ENCODE results near the gene KIAA1671.
"Not testable (repeated sequence)": the region's sequence is repeated elsewhere in the genome, so short reads cannot be mapped to it uniquely, and the experiment has no call there.

The KIAA1671 gene

DNA sequence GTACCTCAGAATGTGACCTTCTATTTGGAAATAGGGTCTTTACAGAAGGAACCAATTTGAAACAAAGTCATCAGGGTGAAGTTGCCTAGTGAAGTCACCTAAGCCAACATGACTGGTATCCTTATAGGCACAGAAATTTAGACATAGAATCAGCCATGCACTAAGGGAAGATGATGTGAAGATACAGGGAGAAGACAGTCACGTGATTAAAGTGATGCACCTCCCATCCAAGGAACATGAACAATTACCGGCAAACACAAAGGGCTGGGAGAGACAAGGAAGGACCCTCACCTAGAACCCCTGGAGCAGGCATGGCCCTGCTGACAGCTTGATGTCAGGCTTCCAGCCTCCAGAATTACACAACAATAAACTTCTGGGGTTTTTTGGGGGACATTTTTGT is 263.7 kb downstream of the KIAA1671 start:
- DNase-seq (ENCODE audit: low read depth, low spot score) = no peak
- H3K4me3 ChIP-seq (ENCODE audit: low read length) = no peak overlapping the region

GRCh38 chr22:25219211-25219689 is 266.7 kb downstream of the KIAA1671 start, which contains the start of gene CRYBB2:
TSS of gene CRYBB2 (plus strand) at chr22:25219639. CDS start at chr22:25221430, 1,791 bp downstream.
- no peak within 1 kb of the TSS for H3K4me3 ChIP-seq (ENCODE audit: low read length)
- DNase-seq (ENCODE audit: low read depth, low spot score) = no peak

DNA sequence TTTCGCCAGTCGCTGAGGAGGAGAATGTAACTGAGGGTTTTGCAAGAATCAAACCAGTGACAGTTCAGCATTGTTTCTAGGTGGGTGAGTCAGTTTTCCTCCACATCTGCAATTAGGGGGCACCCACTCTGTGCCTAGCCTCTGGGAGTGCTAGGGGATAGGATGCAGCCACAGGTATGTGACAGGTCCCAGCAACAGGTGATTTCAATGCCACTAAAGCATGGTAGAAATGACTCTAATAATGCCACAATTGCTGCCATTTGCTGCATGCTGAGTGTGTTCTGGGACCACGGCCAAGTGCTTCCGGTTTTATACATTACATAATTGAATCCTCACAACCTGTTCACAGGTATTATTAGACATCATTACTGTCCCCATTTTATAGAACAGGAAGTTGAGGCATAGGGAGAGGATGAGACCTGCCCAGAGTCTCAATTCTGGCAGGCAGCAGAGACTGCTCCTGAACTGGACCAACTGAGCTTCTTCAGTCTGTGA is 267.5 kb downstream of the KIAA1671 start:
- DNase-seq (ENCODE audit: low read depth, low spot score) = no peak
- H3K4me3 ChIP-seq (ENCODE audit: low read length) = no peak overlapping the region

GRCh38 chr22:25221790-25222189 is 269.3 kb downstream of the KIAA1671 start:
- no peak for DNase-seq (ENCODE audit: low read depth, low spot score)
- no peak overlapping the region for H3K4me3 ChIP-seq (ENCODE audit: low read length)

- no peak for DNase-seq (ENCODE audit: low read depth, low spot score)
- H3K4me3 ChIP-seq (ENCODE audit: low read length) = no peak overlapping the region
These were observed 270.8 kb downstream of the KIAA1671 start for GRCh38 chr22:25223269-25223850.

GRCh38 chr22:25228822-25229221 is 276.3 kb downstream of the KIAA1671 start:
- DNase-seq (ENCODE audit: low read depth, low spot score) = no peak
- H3K4me3 ChIP-seq (ENCODE audit: low read length) = no peak overlapping the region

- H3K4me3 ChIP-seq (ENCODE audit: low read length); DNase-seq (ENCODE audit: low read depth, low spot score): not testable (repeated sequence)
These were observed 278.2 kb downstream of the KIAA1671 start for GRCh38 chr22:25230760-25231159.

DNA sequence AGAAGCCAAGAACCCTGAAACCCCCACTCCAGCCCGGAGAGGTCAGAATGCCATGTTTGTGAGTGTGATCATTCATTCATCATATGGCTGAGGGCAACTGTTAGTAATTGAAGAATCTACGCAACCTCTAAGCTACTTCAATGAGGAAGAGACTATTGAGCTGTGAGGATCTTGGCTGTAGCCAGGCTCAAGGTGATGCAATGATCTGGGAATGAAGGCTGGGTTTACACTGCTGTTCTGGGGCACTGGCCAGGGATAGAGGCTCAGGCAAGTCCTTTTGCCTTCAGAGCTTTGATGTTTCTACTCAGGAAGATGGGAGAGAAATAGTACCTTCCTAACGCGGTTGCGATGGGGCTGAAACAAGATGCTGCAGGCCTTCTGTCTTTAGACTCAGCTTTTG is 279.8 kb downstream of the KIAA1671 start:
- DNase-seq (ENCODE audit: low read depth, low spot score) = no peak
- H3K4me3 ChIP-seq (ENCODE audit: low read length) = no peak overlapping the region

GRCh38 chr22:25233706-25234105 is 281.2 kb downstream of the KIAA1671 start:
- H3K4me3 ChIP-seq (ENCODE audit: low read length); DNase-seq (ENCODE audit: low read depth, low spot score): not testable (repeated sequence)

- peak; percentile 69 for DNase-seq (ENCODE audit: low read depth, low spot score)
- no peak overlapping the region for H3K4me3 ChIP-seq (ENCODE audit: low read length)
These were observed 283.2 kb downstream of the KIAA1671 start for GRCh38 chr22:25235547-25236290.

GRCh38 chr22:25236417-25236816 is 283.9 kb downstream of the KIAA1671 start:
- H3K4me3 ChIP-seq (ENCODE audit: low read length) = no peak overlapping the region
- DNase-seq (ENCODE audit: low read depth, low spot score) = no peak

DNA sequence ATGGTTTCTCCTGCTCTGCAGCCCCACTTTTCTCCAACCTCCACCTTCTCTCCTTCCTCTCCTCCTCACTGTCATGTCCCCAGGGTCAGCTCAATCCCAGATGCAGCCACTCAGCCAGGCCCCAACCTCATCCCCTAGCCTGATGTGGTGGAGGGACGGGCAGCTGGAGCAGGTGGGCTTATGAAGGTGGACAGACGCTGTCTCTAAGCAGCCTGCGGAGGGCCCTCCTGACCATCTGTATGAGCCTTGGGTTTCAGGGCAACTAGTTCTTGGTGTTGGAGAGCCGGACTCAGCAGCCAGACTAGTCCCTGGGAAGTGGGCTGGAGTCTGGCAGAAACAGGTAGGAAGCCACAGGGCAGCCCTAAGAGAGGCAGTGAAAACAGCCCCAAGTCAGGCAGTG is 285.0 kb downstream of the KIAA1671 start:
- H3K4me3 ChIP-seq (ENCODE audit: low read length) = no peak overlapping the region
- DNase-seq (ENCODE audit: low read depth, low spot score) = no peak

DNA sequence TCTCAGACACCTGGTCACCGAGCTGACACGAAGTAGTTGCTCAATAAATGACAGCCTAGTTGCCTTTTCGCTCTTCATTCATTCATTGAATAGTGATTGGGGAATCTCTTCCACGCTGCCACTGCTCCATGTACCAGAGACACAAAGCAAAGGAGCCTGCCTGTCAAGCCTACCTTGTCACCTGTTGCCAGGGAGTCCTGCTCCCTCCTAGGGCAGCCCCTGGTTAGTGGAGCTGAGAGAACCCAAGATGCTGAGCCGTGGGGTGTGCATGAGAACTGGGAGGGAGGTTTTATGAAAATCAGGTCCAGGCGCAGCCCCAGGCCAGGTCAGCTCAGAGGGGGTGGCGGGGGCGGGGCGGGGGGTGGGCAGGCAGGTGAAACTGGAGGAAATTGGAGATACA is 285.5 kb downstream of the KIAA1671 start:
- not testable (repeated sequence) for DNase-seq (ENCODE audit: low read depth, low spot score); H3K4me3 ChIP-seq (ENCODE audit: low read length)

Measured in Jurkat, Clone E6-1 (cell line).